ENCODE measurements around the gene TRPV6. TPM values are rescaled to one million over a fixed set of nuclear protein-coding genes. Genes with fewer than 3 reads are reported as not detected.

TRPV6 gene
- total RNA-seq, 2 experiments from 2014 or later: not detected

GRCh38 chr7:142932386-142933091, 47.0 kb upstream of the TRPV6 start:
- no peaks in the 10 kb centered on the region for H3K36me3 Mint-ChIP-seq (ENCODE audit: low read depth)
- H3K27me3 Mint-ChIP-seq: no peaks in the 10 kb centered on the region
- ATAC-seq: no peak
- DNase-seq: no peak
- intact Hi-C loops (cut with micrococcal nuclease): no loop called here
- ChIA-PET POLR2A (interaction anchor here (0.5 to 0.6 kb wide), 2 partner anchors 39 to 868 kb away, joined by 3 read pairs; no protein-coding TSS in a partner anchor), CTCF (interaction anchor here (0.9 kb wide), 1 partner anchor 10 kb away, joined by 3 read pairs; no protein-coding TSS in a partner anchor)
- H3K4me3 Mint-ChIP-seq: no peak overlapping the region
- no peak overlapping the region for H3K27ac Mint-ChIP-seq
- no peaks in the 10 kb centered on the region for H3K9me3 Mint-ChIP-seq
- H3K4me1 Mint-ChIP-seq (ENCODE audit: low read depth): no peaks in the 10 kb centered on the region
- no peak for TF ChIP-seq CTCF (IDR thresholded peaks at IDR 0.05)

GRCh38 chr7:142930126-142930730, 44.7 kb upstream of the TRPV6 start:
- intact Hi-C loops (cut with micrococcal nuclease): no loop called here

GRCh38 chr7:142927949-142928348, 42.4 kb upstream of the TRPV6 start:
- intact Hi-C loops (cut with micrococcal nuclease): no loop called here
- no peak overlapping the region for H3K27ac Mint-ChIP-seq
- no peaks in the 10 kb centered on the region for H3K27me3 Mint-ChIP-seq
- no peaks in the 10 kb centered on the region for H3K9me3 Mint-ChIP-seq
- ATAC-seq: no peak
- no peak for TF ChIP-seq CTCF (IDR thresholded peaks at IDR 0.05)
- ChIA-PET CTCF (no interaction called here), POLR2A (no interaction called here)
- no peak for DNase-seq
- H3K36me3 Mint-ChIP-seq (ENCODE audit: low read depth): no peaks in the 10 kb centered on the region
- H3K4me3 Mint-ChIP-seq: no peak overlapping the region
- no peaks in the 10 kb centered on the region for H3K4me1 Mint-ChIP-seq (ENCODE audit: low read depth)

More at GRCh38 chr7:142930126-142930730, 44.7 kb upstream of the TRPV6 start:
- POLR2A ChIA-PET: no interaction called here
- no peaks in the 10 kb centered on the region for H3K4me1 Mint-ChIP-seq (ENCODE audit: low read depth)
- H3K27me3 Mint-ChIP-seq: no peaks in the 10 kb centered on the region
- no peak overlapping the region for H3K4me3 Mint-ChIP-seq
- CTCF ChIA-PET: no interaction called here
- no peak overlapping the region for H3K27ac Mint-ChIP-seq
- H3K9me3 Mint-ChIP-seq: no peaks in the 10 kb centered on the region
- ATAC-seq (no peak), DNase-seq (no peak)
- H3K36me3 Mint-ChIP-seq (ENCODE audit: low read depth): no peaks in the 10 kb centered on the region
- no peak for TF ChIP-seq CTCF (IDR thresholded peaks at IDR 0.05)

GRCh38 chr7:142927085-142927745, 41.7 kb upstream of the TRPV6 start:
- no peak overlapping the region for H3K27ac Mint-ChIP-seq
- DNase-seq (no peak), ATAC-seq (no peak)
- H3K4me1 Mint-ChIP-seq (ENCODE audit: low read depth): no peaks in the 10 kb centered on the region
- H3K4me3 Mint-ChIP-seq: no peak overlapping the region
- H3K36me3 Mint-ChIP-seq (ENCODE audit: low read depth): no peaks in the 10 kb centered on the region
- ChIA-PET CTCF (no interaction called here), POLR2A (no interaction called here)
- no peaks in the 10 kb centered on the region for H3K27me3 Mint-ChIP-seq
- H3K9me3 Mint-ChIP-seq: no peaks in the 10 kb centered on the region
- intact Hi-C loops (cut with micrococcal nuclease): no loop called here
- TF ChIP-seq CTCF (IDR thresholded peaks at IDR 0.05): no peak

GRCh38 chr7:142925413-142925812, 39.9 kb upstream of the TRPV6 start:
- Mint-ChIP-seq H3K9me3 (no peaks in the 10 kb centered on the region), H3K36me3 (ENCODE audit: low read depth) (no peaks in the 10 kb centered on the region), H3K27ac (no peak overlapping the region), H3K27me3 (no peaks in the 10 kb centered on the region), H3K4me1 (ENCODE audit: low read depth) (no peaks in the 10 kb centered on the region), H3K4me3 (no peak overlapping the region)
- TF ChIP-seq CTCF (IDR thresholded peaks at IDR 0.05): no peak
- POLR2A ChIA-PET: no interaction called here
- DNase-seq (peak; percentile 26), ATAC-seq (no peak)
- CTCF ChIA-PET: interaction anchor here (1.5 to 2.2 kb wide), 2 partner anchors 9 to 44 kb away, joined by 4 to 7 read pairs; no protein-coding TSS in a partner anchor
- intact Hi-C loops (cut with micrococcal nuclease): no loop called here
